Osteocyte (in vitro differentiated cells): ENCODE data around the gene CELF4. TPM values are rescaled to one million over a fixed set of nuclear protein-coding genes. Genes with fewer than 3 reads are reported as not detected.

Source experiments
- DNase-seq: peaks from one replicate; pipeline ENCODE4 v3.0.0; 2021; ENCODE audit warnings: mixed read lengths; ENCODE audit not compliant: unreplicated experiment; ENCODE audit errors: extremely low spot score
- H3K27ac Mint-ChIP-seq: one replicate; pipeline ENCODE4 v1.8.0; 2021; ENCODE audit warnings: mild to moderate bottlenecking, mixed read lengths; ENCODE audit not compliant: unreplicated experiment
- H3K27me3 Mint-ChIP-seq: one replicate; pipeline ENCODE4 v1.8.0; 2021; ENCODE audit warnings: mixed read lengths; ENCODE audit not compliant: unreplicated experiment
- H3K36me3 Mint-ChIP-seq: one replicate; pipeline ENCODE4 v1.8.0; 2021; ENCODE audit warnings: mixed read lengths; ENCODE audit not compliant: unreplicated experiment
- H3K4me1 Mint-ChIP-seq: one replicate; pipeline ENCODE4 v1.8.0; 2021; ENCODE audit warnings: mixed read lengths; ENCODE audit not compliant: unreplicated experiment
- H3K4me3 Mint-ChIP-seq: one replicate; pipeline ENCODE4 v1.8.0; 2021; ENCODE audit warnings: mild to moderate bottlenecking, moderate library complexity, mixed read lengths; ENCODE audit not compliant: unreplicated experiment
- H3K9me3 Mint-ChIP-seq: one replicate; pipeline ENCODE4 v1.8.0; 2021; ENCODE audit warnings: mixed read lengths; ENCODE audit not compliant: unreplicated experiment
- CTCF ChIP-seq: fragments of 200-600 bp; sonication (generic); IDR thresholded peaks from 2 replicates; pipeline ENCODE4 v1.5.0; 2021; ENCODE audit warnings: antibody characterized with exemption, mild to moderate bottlenecking, moderate library complexity
- total RNA-seq: library from RNA; stranded (reverse); gene quantifications from 2 replicates; pipeline ENCODE4 v1.2.1, GENCODE V29; 2021

The CELF4 gene
- total RNA-seq, 1 donor from 2014 or later, result not detected

- Mint-ChIP-seq H3K9me3 (no peaks in the 10 kb centered on the region), H3K27ac (no peak overlapping the region), H3K27me3 (peaks cover 45% of the 10 kb centered on the region), H3K4me3 (no peak overlapping the region), H3K36me3 (no peaks in the 10 kb centered on the region), H3K4me1 (peaks cover 5% of the 10 kb centered on the region)
- no peak for DNase-seq
- TF ChIP-seq CTCF, result no peak
These were observed 81.4 kb downstream of the CELF4 start for GRCh38 chr18:37483984-37484819.

GRCh38 chr18:37483221-37483971, 82.2 kb downstream of the CELF4 start:
- no peak overlapping the region for H3K27ac Mint-ChIP-seq
- no peak for TF ChIP-seq CTCF
- H3K27me3 Mint-ChIP-seq, result peaks cover 44% of the 10 kb centered on the region
- no peak for DNase-seq
- H3K36me3 Mint-ChIP-seq, result no peaks in the 10 kb centered on the region
- no peaks in the 10 kb centered on the region for H3K9me3 Mint-ChIP-seq
- H3K4me3 Mint-ChIP-seq, result no peak overlapping the region
- peaks cover 5% of the 10 kb centered on the region for H3K4me1 Mint-ChIP-seq

GRCh38 chr18:37482433-37482832, 83.2 kb downstream of the CELF4 start:
- no peak for DNase-seq
- Mint-ChIP-seq H3K36me3 (no peaks in the 10 kb centered on the region), H3K27me3 (peaks cover 39% of the 10 kb centered on the region), H3K9me3 (no peaks in the 10 kb centered on the region), H3K4me1 (peaks cover 5% of the 10 kb centered on the region), H3K27ac (no peak overlapping the region), H3K4me3 (no peak overlapping the region)
- no peak for TF ChIP-seq CTCF

GRCh38 chr18:37482002-37482401, 83.6 kb downstream of the CELF4 start:
- H3K27me3 Mint-ChIP-seq, result peaks cover 35% of the 10 kb centered on the region
- no peak overlapping the region for H3K4me3 Mint-ChIP-seq
- DNase-seq, result no peak
- no peaks in the 10 kb centered on the region for H3K36me3 Mint-ChIP-seq
- no peak overlapping the region for H3K27ac Mint-ChIP-seq
- no peak for TF ChIP-seq CTCF
- no peaks in the 10 kb centered on the region for H3K9me3 Mint-ChIP-seq
- H3K4me1 Mint-ChIP-seq, result peaks cover 5% of the 10 kb centered on the region

- TF ChIP-seq CTCF, result no peak
- no peaks in the 10 kb centered on the region for H3K9me3 Mint-ChIP-seq
- H3K27ac Mint-ChIP-seq, result no peak overlapping the region
- no peak overlapping the region for H3K4me3 Mint-ChIP-seq
- DNase-seq, result no peak
- H3K27me3 Mint-ChIP-seq, result peaks cover 29% of the 10 kb centered on the region
- H3K36me3 Mint-ChIP-seq, result no peaks in the 10 kb centered on the region
- H3K4me1 Mint-ChIP-seq, result peaks cover 5% of the 10 kb centered on the region
These were observed 84.1 kb downstream of the CELF4 start for GRCh38 chr18:37481491-37481890.
